ENCODE results near the gene CT45A1. TPM values are rescaled to one million over a fixed set of nuclear protein-coding genes. Genes with fewer than 3 reads are reported as not detected.
"Not testable (repeated sequence)": the region's sequence is repeated elsewhere in the genome, so short reads cannot be mapped to it uniquely, and the experiment has no call there.

CT45A1 gene
- total and polyA plus RNA-seq, 9 donors = 1.4 TPM; not detected in 8

GRCh38 chrX:135698924-135699323 lies 14.5 kb upstream of the CT45A1 start:
- no peak for DNase-seq
- H3K4me1 ChIP-seq (ENCODE audit: insufficient read depth) = no peaks in the 10 kb centered on the region
- H3K9me3 ChIP-seq = no peaks in the 10 kb centered on the region
- H3K36me3 ChIP-seq = no peaks in the 10 kb centered on the region
- TF ChIP-seq POLR2A (IDR thresholded peaks at IDR 0.05) (no peak), EP300 (IDR thresholded peaks at IDR 0.05) (no peak), CTCF (IDR thresholded peaks at IDR 0.05) (no peak)
- no peaks in the 10 kb centered on the region for H3K27me3 ChIP-seq
- no peak overlapping the region for H3K4me3 ChIP-seq
- H3K27ac ChIP-seq = no peak overlapping the region
- intact Hi-C loops (cut with DNase I) = no loop called here

GRCh38 chrX:135707880-135708279 lies 5.6 kb upstream of the CT45A1 start:
- Histone ChIP-seq H3K36me3 (no peaks in the 10 kb centered on the region), H3K4me3 (no peak overlapping the region), H3K27me3 (no peaks in the 10 kb centered on the region), H3K27ac (no peak overlapping the region), H3K4me1 (ENCODE audit: insufficient read depth) (no peaks in the 10 kb centered on the region), H3K9me3 (no peaks in the 10 kb centered on the region)
- TF ChIP-seq EP300 (IDR thresholded peaks at IDR 0.05) (no peak), CTCF (IDR thresholded peaks at IDR 0.05) (no peak), POLR2A (IDR thresholded peaks at IDR 0.05) (no peak)
- intact Hi-C loops (cut with DNase I) = no loop called here
- DNase-seq = no peak
- 57 to 65% (median 63%) methylated on average over 12 of the region's 12 CpGs for WGBS, 3 donors

GRCh38 chrX:135713795-135714194 lies 356 bp downstream of the CT45A1 start:
- 84 to 90% (median 87%) methylated on average over 20 of the region's 20 CpGs for WGBS, 3 donors
- TF ChIP-seq POLR2A (IDR thresholded peaks at IDR 0.05) (no peak), EP300 (IDR thresholded peaks at IDR 0.05) (no peak), CTCF (IDR thresholded peaks at IDR 0.05) (no peak)
- intact Hi-C loops (cut with DNase I) = no loop called here
- no peaks in the 10 kb centered on the region for H3K4me1 ChIP-seq (ENCODE audit: insufficient read depth)
- no peak overlapping the region for H3K27ac ChIP-seq
- H3K36me3 ChIP-seq = no peaks in the 10 kb centered on the region
- H3K27me3 ChIP-seq = no peaks in the 10 kb centered on the region
- no peak overlapping the region for H3K4me3 ChIP-seq
- no peak for DNase-seq
- H3K9me3 ChIP-seq = no peaks in the 10 kb centered on the region

GRCh38 chrX:135734666-135735065 lies 21.2 kb downstream of the CT45A1 start:
- H3K27ac ChIP-seq; H3K4me3 ChIP-seq; H3K4me1 ChIP-seq (ENCODE audit: insufficient read depth); H3K36me3 ChIP-seq; DNase-seq; H3K9me3 ChIP-seq; H3K27me3 ChIP-seq; intact Hi-C loops (cut with DNase I): not testable (repeated sequence)
- WGBS, 3 donors = 52 to 64% (median 59%) methylated on average over 5 of the region's 5 CpGs

GRCh38 chrX:135737366-135738071 lies 24.1 kb downstream of the CT45A1 start:
- 30 to 40% (median 36%) methylated on average over 4 of the region's 4 CpGs for WGBS, 3 donors
- no peak for TF ChIP-seq EP300 (IDR thresholded peaks at IDR 0.05)
- no peak for TF ChIP-seq POLR2A (IDR thresholded peaks at IDR 0.05)
- no peak for TF ChIP-seq CTCF (IDR thresholded peaks at IDR 0.05)
- DNase-seq = no peak

More at GRCh38 chrX:135737366-135738071, 24.1 kb downstream of the CT45A1 start:
- Histone ChIP-seq H3K36me3 (no peaks in the 10 kb centered on the region), H3K4me3 (no peak overlapping the region), H3K27me3 (no peaks in the 10 kb centered on the region), H3K4me1 (ENCODE audit: insufficient read depth) (no peaks in the 10 kb centered on the region), H3K27ac (no peak overlapping the region), H3K9me3 (no peaks in the 10 kb centered on the region)
- intact Hi-C loops (cut with DNase I) = no loop called here

Measured in ovary (tissue), 9 donors.